ENCODE results near the gene OR2L13.
"Not testable (repeated sequence)": the region's sequence is repeated elsewhere in the genome, so short reads cannot be mapped to it uniquely, and the experiment has no call there.

Gene OR2L13

GRCh38 chr1:248094884-248095283, at the start of gene OR2L13:
OR2L13 (plus strand) TSS chr1:248095184; CDS start chr1:248099376, 4,192 bp downstream.
- no peak for FAIRE-seq

GRCh38 chr1:248045209-248045608, 49.8 kb upstream of the OR2L13 start:
- no peak for FAIRE-seq

More at GRCh38 chr1:248094884-248095283, at the start of gene OR2L13:
- DNase-seq (ENCODE audit: insufficient read length, low spot score): no peak

GRCh38 chr1:248046536-248046935, 48.4 kb upstream of the OR2L13 start, which contains the start of gene OR2L3:
OR2L3 (plus strand) TSS chr1:248046836; CDS start chr1:248060682, 13,846 bp downstream.
- FAIRE-seq: no peak

More at GRCh38 chr1:248045209-248045608, 49.8 kb upstream of the OR2L13 start:
- no peak for DNase-seq (ENCODE audit: insufficient read length, low spot score)

GRCh38 chr1:248047008-248047407, 48.0 kb upstream of the OR2L13 start:
- FAIRE-seq (no peak), DNase-seq (ENCODE audit: insufficient read length, low spot score) (no peak)

More at GRCh38 chr1:248046536-248046935, 48.4 kb upstream of the OR2L13 start, which contains the start of gene OR2L3:
- no peak for DNase-seq (ENCODE audit: insufficient read length, low spot score)

GRCh38 chr1:248054671-248055070, 40.3 kb upstream of the OR2L13 start:
- no peak for FAIRE-seq

GRCh38 chr1:248055261-248055660, 39.7 kb upstream of the OR2L13 start:
- no peak for FAIRE-seq

More at GRCh38 chr1:248054671-248055070, 40.3 kb upstream of the OR2L13 start:
- no peak for DNase-seq (ENCODE audit: insufficient read length, low spot score)

GRCh38 chr1:248065071-248065470, 29.9 kb upstream of the OR2L13 start:
- FAIRE-seq (no peak), DNase-seq (ENCODE audit: insufficient read length, low spot score) (no peak)

More at GRCh38 chr1:248055261-248055660, 39.7 kb upstream of the OR2L13 start:
- no peak for DNase-seq (ENCODE audit: insufficient read length, low spot score)

- no peak for FAIRE-seq
- no peak for DNase-seq (ENCODE audit: insufficient read length, low spot score)
Measured at GRCh38 chr1:248065604-248066003, 29.4 kb upstream of the OR2L13 start.

GRCh38 chr1:248083864-248084263, 11.1 kb upstream of the OR2L13 start:
- FAIRE-seq: not testable (repeated sequence)

GRCh38 chr1:248098529-248098928, 3.5 kb downstream of the OR2L13 start:
- FAIRE-seq: no peak
- DNase-seq (ENCODE audit: insufficient read length, low spot score): no peak

More at GRCh38 chr1:248083864-248084263, 11.1 kb upstream of the OR2L13 start:
- not testable (repeated sequence) for DNase-seq (ENCODE audit: insufficient read length, low spot score)

- FAIRE-seq (no peak), DNase-seq (ENCODE audit: insufficient read length, low spot score) (no peak)
Measured at GRCh38 chr1:248102847-248103246, 7.9 kb downstream of the OR2L13 start.

- DNase-seq (ENCODE audit: insufficient read length, low spot score): no peak
- no peak for FAIRE-seq
Measured at GRCh38 chr1:248111157-248111556, 16.2 kb downstream of the OR2L13 start.

GRCh38 chr1:248114890-248115289, 19.9 kb downstream of the OR2L13 start:
- no peak for DNase-seq (ENCODE audit: insufficient read length, low spot score)

GRCh38 chr1:248127653-248128052, 32.7 kb downstream of the OR2L13 start:
- no peak for FAIRE-seq
- DNase-seq (ENCODE audit: insufficient read length, low spot score): no peak

More at GRCh38 chr1:248114890-248115289, 19.9 kb downstream of the OR2L13 start:
- no peak for FAIRE-seq

- DNase-seq (ENCODE audit: insufficient read length, low spot score): no peak
- FAIRE-seq: no peak
Measured at GRCh38 chr1:248136811-248137210, 41.8 kb downstream of the OR2L13 start.

GRCh38 chr1:248140846-248141245, 45.9 kb downstream of the OR2L13 start:
- DNase-seq (ENCODE audit: insufficient read length, low spot score) (no peak), FAIRE-seq (no peak)

- no peak for DNase-seq (ENCODE audit: insufficient read length, low spot score)
- FAIRE-seq: no peak
Measured at GRCh38 chr1:248143311-248143710, 48.3 kb downstream of the OR2L13 start.

GRCh38 chr1:248144513-248145198, 49.7 kb downstream of the OR2L13 start, which contains the start of gene OR2M5:
OR2M5 (plus strand) TSS chr1:248145148; CDS start chr1:248145148, 0 bp downstream.
- no peak for FAIRE-seq
- no peak for DNase-seq (ENCODE audit: insufficient read length, low spot score)

Measured in HTR-8/SVneo (cell line).